Inflammatory macrophage treated with lipopolysaccharide for 4 hours (primary cell): Measurements from ENCODE around the gene PALLD.

Experiments used
- DNase-seq: peaks from one replicate; pipeline ENCODE4 v3.0.0-alpha.2; 2020

PALLD gene

GRCh38 chr4:168859888-168860694 is 363.2 kb downstream of the PALLD start:
- DNase-seq, result no peak

GRCh38 chr4:168860827-168861226 is 364.0 kb downstream of the PALLD start:
- DNase-seq, result no peak

- DNase-seq, result no peak
Measured at GRCh38 chr4:168863719-168864647, 367.1 kb downstream of the PALLD start.

- DNase-seq, result no peak
Measured at GRCh38 chr4:168864821-168865541, 368.1 kb downstream of the PALLD start.

GRCh38 chr4:168865854-168866253 is 369.0 kb downstream of the PALLD start:
- DNase-seq, result no peak

GRCh38 chr4:168866635-168867034 is 369.8 kb downstream of the PALLD start:
- no peak for DNase-seq

GRCh38 chr4:168867128-168867527 is 370.3 kb downstream of the PALLD start:
- no peak for DNase-seq

GRCh38 chr4:168868044-168868781 is 371.4 kb downstream of the PALLD start:
- peak; percentile 37 for DNase-seq

GRCh38 chr4:168868802-168869201 is 371.9 kb downstream of the PALLD start:
- DNase-seq, result no peak

GRCh38 chr4:168870004-168870403 is 373.2 kb downstream of the PALLD start:
- DNase-seq, result no peak

GRCh38 chr4:168871632-168872031 is 374.8 kb downstream of the PALLD start:
- no peak for DNase-seq

GRCh38 chr4:168874083-168874482 is 377.2 kb downstream of the PALLD start:
- DNase-seq, result no peak

- DNase-seq, result no peak
Measured at GRCh38 chr4:168876106-168876505, 379.3 kb downstream of the PALLD start.

GRCh38 chr4:168877511-168878491 is 380.9 kb downstream of the PALLD start:
- peak; percentile 85 for DNase-seq

- DNase-seq, result no peak
Measured at GRCh38 chr4:168878623-168879022, 381.8 kb downstream of the PALLD start.

- DNase-seq, result peak; percentile 61
Measured at GRCh38 chr4:168879188-168879587, 382.3 kb downstream of the PALLD start.

- DNase-seq, result no peak
Measured at GRCh38 chr4:168880072-168880675, 383.3 kb downstream of the PALLD start.

GRCh38 chr4:168880811-168881595 is 384.2 kb downstream of the PALLD start:
- peak; percentile 93 for DNase-seq

- DNase-seq, result peak; percentile 56
Measured at GRCh38 chr4:168881781-168882420, 385.0 kb downstream of the PALLD start.
